GM10847 (cell line): ENCODE results near the gene GPR150.
A peak's percentile ranks its signal among the peaks of the same experiment; 100 is the strongest.

Source experiments
- POLR2A ChIP-seq: IDR thresholded peaks from 2 replicates; pipeline ENCODE4 v1.6.1; 2011; ENCODE audit not compliant: insufficient read length; ENCODE audit errors: extremely low read depth

The GPR150 gene

GRCh38 chr5:95638632-95639031 is 18.7 kb downstream of the GPR150 start:
- TF ChIP-seq POLR2A = no peak

- TF ChIP-seq POLR2A = no peak
Observed at GRCh38 chr5:95641741-95642220, 21.9 kb downstream of the GPR150 start.

DNA sequence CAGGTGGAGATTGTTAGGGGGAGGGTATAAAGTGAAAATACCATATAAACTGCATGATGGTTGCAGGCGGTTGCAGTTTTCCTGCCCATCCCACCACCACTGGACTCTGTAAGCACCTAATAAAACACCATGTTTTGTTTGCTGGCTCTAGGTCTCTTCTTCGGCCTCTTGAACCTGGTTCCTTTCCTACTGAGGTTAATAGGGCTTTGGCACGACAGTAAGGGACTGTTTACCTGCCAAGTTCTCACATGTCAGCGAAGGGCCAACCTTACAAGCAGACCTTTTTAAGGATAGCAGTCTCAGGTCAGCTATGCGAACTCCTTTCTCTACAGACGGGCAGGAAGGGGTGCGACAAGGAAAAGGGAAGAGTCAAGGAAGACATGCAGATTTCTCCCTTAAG is 23.3 kb downstream of the GPR150 start:
- no peak for TF ChIP-seq POLR2A

DNA sequence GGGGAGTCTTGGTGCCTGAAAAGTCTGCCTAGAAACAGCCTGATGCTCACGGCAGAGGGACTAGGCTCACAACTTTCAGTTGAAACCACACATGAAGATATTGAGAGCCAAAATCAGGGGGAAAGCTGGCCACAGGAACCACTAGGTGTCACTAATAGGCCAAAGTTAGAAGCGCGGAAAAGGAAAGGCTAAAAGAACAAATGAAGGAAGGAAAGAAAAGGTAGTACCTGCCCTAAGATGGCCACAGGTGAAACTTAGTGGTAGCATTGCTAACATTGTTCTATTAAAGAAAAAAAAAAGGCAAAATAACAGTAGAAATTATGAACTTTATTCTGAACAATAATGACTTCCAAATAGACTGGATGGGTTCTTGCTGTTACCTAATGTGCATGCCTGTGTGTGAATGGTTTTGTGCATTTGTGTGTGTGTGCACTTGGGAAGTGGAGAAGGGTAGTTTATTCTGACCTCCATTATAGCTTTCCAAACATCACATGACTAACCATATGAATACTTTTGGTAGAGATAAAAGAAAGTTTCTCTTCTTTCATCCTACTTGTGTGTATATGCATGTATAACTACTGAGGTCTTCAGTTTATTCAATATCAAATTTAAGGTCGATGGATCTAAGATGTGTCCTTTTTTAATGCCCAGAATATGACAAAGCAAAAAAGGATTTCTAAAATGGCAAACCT is 24.6 kb downstream of the GPR150 start:
- no peak for TF ChIP-seq POLR2A

DNA sequence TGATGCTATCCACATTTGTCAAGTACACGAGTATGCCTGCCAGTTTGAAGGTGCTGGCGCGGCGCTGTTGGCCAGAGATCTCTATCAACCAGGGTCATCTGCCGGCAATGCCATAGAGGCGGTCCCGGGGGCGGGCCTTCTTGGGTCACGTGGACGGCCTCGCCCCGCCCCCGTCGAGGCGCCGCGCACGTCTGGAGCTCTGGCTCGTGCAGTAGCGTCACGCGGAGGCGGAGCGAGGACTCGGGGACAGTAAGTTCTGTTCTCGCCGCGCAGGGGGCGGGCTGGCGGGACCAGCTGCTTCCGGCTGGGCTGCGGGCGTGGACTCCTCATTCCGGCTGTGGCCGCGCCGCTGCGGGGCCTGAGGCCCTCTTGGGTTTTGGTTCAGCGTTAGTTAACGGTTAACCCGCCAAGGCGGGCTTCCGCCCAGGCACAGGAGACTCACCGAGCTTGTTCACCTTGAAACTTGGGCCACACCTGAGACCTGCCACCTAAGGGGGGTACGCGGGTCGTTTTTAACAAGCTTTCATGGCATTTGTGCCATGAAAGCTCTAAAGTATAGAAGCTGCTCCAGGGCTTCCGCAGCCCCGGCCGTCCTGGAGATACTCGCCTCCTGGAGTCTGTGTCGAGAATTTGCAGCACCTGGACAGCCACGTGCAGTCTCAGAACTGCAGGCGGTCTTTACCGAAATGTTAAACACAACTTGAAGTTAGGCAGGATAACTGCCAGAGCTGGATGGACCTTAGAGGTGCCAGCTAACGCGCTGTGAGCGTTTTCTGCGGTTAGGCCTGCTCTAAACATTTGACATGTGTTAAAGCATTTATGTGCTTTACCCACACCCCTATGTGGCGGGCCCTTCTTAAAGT is 26.9 kb downstream of the GPR150 start, which contains the start of gene RFESD:
Gene RFESD (plus strand): TSS at position 209 of the 863 bp plus-strand sequence. CDS start 5,495 bp downstream, outside the sequence.
- peak; percentile 74 for TF ChIP-seq POLR2A

DNA sequence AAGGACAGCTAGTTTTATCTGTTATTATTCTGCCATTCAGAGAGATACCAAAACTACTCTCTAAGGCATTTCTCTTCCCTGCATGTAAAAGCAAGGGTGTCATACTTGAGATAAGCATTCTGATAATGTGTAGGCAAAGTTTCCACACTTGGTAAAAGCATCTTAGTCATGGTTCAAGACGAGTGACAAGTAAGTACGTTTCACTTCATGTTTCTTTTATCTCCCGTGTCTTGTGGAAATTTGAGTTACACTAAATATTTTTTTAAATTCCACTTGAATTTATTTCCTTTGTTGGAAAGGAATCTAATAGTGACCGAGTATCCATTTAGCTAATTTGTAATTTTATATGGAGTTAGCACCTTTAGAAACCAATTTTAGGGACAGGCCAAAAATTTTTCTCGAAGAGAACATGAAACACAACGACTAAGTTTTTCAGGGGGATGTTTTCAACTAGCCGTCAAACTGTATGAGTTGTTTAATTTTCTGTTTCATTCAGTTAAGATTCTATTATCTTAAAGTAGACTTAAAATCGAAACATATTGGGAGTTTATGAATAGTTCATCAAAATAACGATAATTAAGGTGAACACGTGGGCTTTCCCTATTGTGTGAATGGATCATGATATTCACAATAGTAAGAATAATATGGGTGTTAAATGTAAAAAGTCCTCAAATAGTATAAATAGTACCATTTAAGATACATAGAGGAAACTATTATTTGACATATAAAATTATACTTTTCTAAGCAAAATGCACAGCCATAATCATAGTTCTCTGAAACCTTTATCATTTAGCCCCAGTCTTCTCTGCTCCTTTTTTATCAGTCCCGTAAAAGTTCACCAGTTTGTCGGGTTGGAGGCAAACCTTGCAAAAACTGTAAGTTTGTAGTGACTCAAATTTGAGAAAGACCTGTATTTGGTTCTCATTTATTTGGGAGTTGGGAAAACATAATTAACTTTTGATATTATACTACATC is 28.3 kb downstream of the GPR150 start:
- no peak for TF ChIP-seq POLR2A

GRCh38 chr5:95649274-95649673 is 29.4 kb downstream of the GPR150 start:
- TF ChIP-seq POLR2A = no peak

GRCh38 chr5:95649842-95650620 is 30.1 kb downstream of the GPR150 start:
- no peak for TF ChIP-seq POLR2A

DNA sequence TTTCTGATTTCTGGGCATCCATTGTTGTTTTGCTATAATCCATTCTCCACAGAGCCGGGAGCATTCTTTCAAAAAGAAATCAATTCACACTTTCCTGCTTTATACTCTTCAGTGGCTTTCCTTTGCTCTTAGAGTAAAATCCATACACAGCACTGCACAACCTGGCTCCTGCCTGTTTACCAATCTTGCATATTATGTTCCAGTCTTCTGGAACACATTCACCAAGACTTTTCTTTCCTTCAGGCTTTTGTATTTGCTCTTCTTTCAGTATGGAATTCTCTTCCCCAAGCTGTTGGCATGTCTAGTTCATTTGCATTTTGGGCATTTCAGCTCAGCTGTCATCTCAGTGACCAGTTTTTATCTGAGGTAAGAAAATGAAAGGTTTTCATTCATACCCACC is 33.0 kb downstream of the GPR150 start:
- no peak for TF ChIP-seq POLR2A

DNA sequence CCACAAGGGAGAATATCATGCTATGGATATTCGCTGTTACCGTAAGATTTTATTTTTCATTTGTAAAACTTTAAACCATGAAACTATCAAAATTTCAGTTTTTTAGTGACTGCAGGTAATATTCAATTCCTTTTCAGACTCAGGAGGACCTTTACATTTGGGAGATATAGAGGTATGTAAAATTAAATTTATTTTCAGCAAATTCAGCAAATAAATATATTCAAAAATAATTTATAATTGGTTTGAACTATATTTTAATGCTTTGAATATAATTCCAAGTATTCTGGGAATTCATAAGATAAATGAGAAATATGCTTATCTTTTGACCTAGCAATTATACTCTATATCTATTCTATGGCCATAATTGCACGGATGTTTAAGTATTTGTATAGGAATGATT is 34.3 kb downstream of the GPR150 start:
- no peak for TF ChIP-seq POLR2A

DNA sequence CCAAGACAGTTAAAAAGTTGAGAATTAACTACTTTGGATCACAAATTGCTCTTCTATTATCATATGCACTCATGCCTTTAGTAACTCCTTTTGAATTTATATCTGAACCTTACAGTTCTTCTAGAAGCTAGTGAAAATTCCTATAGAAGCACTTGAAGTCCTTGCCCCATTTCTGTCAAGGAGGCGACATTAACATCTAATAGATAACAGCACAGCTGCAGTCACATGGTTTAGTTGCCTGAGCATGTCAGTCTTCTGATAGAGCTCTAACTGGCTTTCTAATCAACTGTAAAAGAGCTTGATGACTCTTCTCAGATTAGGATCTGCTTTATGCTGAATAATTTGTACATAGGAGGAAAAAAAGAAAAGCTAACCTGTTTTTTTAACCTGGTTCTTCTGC is 35.7 kb downstream of the GPR150 start:
- no peak for TF ChIP-seq POLR2A

DNA sequence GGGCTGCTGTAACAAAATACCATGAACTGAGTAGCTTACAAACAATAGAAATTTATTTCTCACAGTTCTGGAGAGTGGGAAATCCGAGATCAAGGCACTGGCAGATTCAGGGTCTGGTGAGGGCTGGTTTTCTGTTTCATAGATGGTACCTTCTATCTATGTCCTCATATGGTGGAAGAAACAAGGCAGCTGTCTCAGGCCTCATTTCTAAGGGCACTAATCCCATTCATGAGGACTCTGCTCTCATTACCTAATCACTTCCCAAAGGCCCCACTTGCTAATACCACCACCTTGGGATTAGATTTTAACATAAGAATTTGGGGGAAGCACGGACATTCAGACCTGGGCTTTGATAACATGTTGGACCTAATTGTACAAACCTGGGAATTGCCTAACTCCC is 40.2 kb downstream of the GPR150 start:
- TF ChIP-seq POLR2A = no peak

- TF ChIP-seq POLR2A = no peak
Observed at GRCh38 chr5:95662946-95663345, 43.1 kb downstream of the GPR150 start.

DNA sequence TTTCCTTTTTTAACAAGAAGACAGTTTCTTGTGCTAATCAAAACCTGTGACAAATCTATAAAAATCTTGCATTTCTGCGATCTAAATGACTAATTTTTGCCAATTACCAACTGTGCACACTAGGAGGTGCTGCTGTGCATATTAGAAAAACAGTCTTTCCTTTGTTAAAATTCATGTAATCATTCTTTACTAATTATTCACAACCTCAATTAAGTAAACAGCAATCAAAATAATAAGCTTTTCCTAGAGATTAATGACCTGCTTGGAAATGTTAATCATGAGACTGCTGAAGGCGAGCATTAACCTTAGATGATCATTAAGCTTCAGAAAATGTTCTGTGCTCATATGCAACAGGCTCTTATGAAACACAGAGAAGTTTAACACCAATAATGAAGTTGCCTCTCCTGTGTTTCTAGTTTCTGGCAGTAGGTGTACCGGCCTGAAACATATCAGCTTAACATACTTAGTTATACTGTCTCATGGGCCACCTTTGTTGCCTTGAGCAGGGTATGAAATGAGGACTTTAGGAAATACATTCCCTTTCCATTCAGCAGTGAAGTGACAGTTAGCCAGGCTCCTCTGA is 44.4 kb downstream of the GPR150 start:
- no peak for TF ChIP-seq POLR2A
